Chondrocyte (in vitro differentiated cells): ENCODE data around the gene ENTPD8. TPM values are rescaled to one million over a fixed set of nuclear protein-coding genes. Genes with fewer than 3 reads are reported as not detected.
A peak's percentile ranks its signal among the peaks of the same experiment; 100 is the strongest.

ENCODE experiments used
- DNase-seq: peaks from one replicate; pipeline ENCODE4 v3.0.0; 2021; ENCODE audit warnings: mixed read lengths, low spot score
- H3K27ac Mint-ChIP-seq: one replicate; pipeline ENCODE4 v1.8.0; 2021; ENCODE audit warnings: mild to moderate bottlenecking, moderate library complexity, mixed read lengths; ENCODE audit not compliant: unreplicated experiment
- H3K27me3 Mint-ChIP-seq: 2 replicates; pipeline ENCODE4 v1.8.0; 2021; ENCODE audit warnings: low read depth, mixed read lengths
- H3K36me3 Mint-ChIP-seq: 2 replicates; pipeline ENCODE4 v1.8.0; 2021; ENCODE audit warnings: low read depth, mixed read lengths
- H3K4me1 Mint-ChIP-seq: 2 replicates; pipeline ENCODE4 v1.8.0; 2021; ENCODE audit warnings: low read depth, mild to moderate bottlenecking, mixed read lengths
- H3K4me3 Mint-ChIP-seq: one replicate; pipeline ENCODE4 v1.8.0; 2021; ENCODE audit warnings: mild to moderate bottlenecking, moderate library complexity, mixed read lengths; ENCODE audit not compliant: unreplicated experiment
- H3K9me3 Mint-ChIP-seq: 2 replicates; pipeline ENCODE4 v1.8.0; 2021; ENCODE audit warnings: low read depth, mixed read lengths
- total RNA-seq: library from RNA; stranded (reverse); gene quantifications from 3 replicates; pipeline ENCODE4 v1.2.1, GENCODE V29; 2021
- TF ChIP-seq, protein P1 (sequence below): fragments of 200-600 bp; sonication (generic); IDR thresholded peaks from 2 replicates; pipeline ENCODE4 v1.5.0; 2021; ENCODE audit warnings: antibody characterized with exemption, mild to moderate bottlenecking, moderate library complexity

Gene ENTPD8
- total RNA-seq, 1 donor from 2014 or later: 0.10 TPM

DNA sequence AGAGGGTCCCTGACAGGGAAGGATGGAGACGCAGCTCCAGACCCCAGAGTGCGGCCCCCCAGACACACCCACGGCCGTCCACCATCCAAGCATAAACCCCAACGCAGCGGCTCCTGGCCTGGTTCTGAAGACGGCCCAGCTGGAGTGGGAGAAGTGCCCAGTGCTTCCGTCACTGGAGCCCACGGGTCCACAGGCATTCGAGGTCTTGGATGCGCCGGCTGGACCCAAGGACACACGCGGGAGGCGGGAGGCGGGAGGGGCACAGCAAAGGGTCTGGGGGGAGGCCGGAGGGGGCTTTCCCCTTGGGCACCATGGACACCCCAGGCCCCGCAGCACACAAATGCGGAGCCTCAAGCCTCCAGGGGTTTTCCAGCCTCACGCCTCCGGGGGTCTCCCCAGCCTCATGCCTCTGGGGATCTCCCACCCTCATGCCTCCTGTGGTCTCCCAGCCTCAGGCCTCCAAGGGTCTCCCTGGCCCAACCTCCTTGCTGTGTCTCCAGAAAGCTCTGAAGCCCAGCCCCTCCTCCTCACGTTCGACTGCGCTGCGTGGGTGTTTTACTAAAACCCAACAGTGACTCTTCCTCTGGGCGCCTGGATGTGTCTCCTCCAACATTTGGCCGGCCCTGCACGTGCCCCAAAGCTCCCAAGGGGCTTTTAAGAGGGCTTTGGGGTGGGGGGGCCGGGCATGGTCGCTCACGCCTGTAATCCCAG, 33.4 kb downstream of the ENTPD8 start:
- Mint-ChIP-seq H3K27ac (no peak overlapping the region), H3K9me3 (no peaks in the 10 kb centered on the region), H3K4me1 (peaks cover 15% of the 10 kb centered on the region), H3K36me3 (no peaks in the 10 kb centered on the region), H3K27me3 (no peaks in the 10 kb centered on the region), H3K4me3 (no peak overlapping the region)
- TF ChIP-seq, protein P1, sequence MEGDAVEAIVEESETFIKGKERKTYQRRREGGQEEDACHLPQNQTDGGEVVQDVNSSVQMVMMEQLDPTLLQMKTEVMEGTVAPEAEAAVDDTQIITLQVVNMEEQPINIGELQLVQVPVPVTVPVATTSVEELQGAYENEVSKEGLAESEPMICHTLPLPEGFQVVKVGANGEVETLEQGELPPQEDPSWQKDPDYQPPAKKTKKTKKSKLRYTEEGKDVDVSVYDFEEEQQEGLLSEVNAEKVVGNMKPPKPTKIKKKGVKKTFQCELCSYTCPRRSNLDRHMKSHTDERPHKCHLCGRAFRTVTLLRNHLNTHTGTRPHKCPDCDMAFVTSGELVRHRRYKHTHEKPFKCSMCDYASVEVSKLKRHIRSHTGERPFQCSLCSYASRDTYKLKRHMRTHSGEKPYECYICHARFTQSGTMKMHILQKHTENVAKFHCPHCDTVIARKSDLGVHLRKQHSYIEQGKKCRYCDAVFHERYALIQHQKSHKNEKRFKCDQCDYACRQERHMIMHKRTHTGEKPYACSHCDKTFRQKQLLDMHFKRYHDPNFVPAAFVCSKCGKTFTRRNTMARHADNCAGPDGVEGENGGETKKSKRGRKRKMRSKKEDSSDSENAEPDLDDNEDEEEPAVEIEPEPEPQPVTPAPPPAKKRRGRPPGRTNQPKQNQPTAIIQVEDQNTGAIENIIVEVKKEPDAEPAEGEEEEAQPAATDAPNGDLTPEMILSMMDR: no peak
- no peak for DNase-seq

DNA sequence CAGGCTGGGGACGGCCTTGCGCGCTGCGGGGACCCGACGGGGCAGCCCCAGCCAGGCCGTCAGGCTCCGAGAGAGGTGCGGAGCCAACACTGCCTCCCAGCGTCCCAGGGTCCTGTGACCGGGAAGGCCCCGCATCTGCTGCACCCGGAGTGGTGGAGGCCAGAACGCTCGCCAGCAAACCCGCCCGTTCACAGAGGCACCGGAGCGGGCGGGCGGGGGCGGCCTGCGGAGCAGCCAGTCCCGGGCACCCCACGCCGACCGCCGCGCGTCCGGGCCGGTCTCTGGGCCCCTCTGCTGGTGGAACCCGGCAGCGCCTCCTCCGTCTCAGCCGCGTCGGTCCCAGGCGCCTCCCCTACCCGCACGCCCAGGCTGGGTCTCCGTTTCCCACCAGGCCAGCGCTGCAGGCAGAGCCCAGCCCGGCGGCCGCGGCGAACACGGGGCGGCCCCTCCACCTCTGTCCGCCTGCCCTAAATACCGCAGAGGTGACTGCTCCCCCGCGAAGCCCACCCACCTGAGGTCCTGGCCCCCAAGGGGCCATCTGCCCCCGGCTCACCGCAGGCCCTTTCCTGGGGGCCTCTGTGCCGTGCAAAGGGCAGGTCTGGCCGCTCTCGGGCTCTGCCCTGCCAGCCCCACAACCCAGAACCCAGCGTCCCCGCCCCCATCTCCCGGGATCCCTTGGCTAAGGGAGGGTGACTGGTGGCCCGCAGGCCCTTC, 34.1 kb downstream of the ENTPD8 start:
- peak; percentile 89 for DNase-seq
- Mint-ChIP-seq H3K36me3 (peaks cover 3% of the 10 kb centered on the region), H3K4me3 (peak overlapping the region; percentile 16), H3K9me3 (no peaks in the 10 kb centered on the region), H3K27ac (no peak overlapping the region), H3K27me3 (no peaks in the 10 kb centered on the region), H3K4me1 (peaks cover 8% of the 10 kb centered on the region)
- TF ChIP-seq, protein P1: peak; percentile 88

DNA sequence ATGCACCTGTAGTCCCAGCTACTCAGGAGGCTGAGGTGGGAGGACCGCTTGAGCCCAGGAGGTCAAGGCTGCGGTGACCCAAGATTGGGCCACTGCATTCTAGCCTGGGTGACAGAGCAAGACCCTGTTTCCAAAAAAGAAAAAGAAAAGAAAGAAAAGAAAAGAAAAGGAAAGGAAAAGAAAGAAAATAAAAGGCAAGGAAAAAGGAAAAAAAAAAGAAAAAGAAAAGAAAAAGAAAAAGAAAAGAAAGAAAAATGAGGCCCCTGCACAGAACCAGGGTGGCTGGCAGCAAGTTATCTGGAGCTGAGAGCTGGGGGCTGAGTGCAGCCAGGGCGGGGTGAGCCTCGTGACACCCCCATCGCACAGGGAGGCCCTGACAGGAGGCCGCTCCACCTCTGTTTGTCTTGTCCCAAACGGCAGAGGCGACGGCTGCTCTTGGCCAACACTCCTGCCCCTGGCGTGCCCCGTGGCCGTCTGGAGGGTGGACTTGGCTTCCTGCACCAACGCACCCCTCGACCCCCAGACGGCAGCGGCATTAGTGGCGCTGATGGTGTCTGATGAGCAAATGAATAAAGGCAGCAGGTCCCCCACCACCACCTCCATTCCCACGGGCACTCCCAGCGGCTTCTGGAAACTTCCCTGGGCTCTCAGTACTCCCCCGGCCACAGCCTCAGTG, 34.9 kb downstream of the ENTPD8 start:
- no peak for DNase-seq
- Mint-ChIP-seq H3K4me1 (peaks cover 4% of the 10 kb centered on the region), H3K27ac (no peak overlapping the region), H3K9me3 (no peaks in the 10 kb centered on the region), H3K4me3 (peak overlapping the region; percentile 28), H3K36me3 (peaks cover 3% of the 10 kb centered on the region), H3K27me3 (no peaks in the 10 kb centered on the region)
- TF ChIP-seq, protein P1: no peak

DNA sequence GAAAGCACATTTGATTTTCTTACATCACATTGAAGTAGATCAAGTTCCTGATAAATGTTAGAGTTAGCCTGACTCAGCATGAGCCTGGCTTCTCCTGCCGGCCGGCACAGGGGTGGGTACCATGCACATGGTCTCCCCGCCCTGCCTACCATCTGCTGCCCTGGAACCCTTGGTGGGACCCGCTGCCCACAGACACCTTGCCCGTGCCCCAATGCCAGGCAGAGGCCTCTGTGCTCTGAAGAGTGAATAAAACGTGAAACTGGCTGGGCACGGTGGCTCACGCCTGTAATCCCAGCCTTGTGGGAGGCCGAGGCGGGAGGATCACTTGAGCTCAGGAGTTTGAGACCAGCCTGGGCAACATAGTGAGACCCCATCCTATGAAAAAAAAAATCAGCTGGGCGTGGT, 35.5 kb downstream of the ENTPD8 start:
- Mint-ChIP-seq H3K4me1 (peaks cover 4% of the 10 kb centered on the region), H3K9me3 (no peaks in the 10 kb centered on the region), H3K27me3 (no peaks in the 10 kb centered on the region), H3K36me3 (peaks cover 3% of the 10 kb centered on the region), H3K4me3 (no peak overlapping the region), H3K27ac (no peak overlapping the region)
- DNase-seq: no peak
- TF ChIP-seq, protein P1: no peak

DNA sequence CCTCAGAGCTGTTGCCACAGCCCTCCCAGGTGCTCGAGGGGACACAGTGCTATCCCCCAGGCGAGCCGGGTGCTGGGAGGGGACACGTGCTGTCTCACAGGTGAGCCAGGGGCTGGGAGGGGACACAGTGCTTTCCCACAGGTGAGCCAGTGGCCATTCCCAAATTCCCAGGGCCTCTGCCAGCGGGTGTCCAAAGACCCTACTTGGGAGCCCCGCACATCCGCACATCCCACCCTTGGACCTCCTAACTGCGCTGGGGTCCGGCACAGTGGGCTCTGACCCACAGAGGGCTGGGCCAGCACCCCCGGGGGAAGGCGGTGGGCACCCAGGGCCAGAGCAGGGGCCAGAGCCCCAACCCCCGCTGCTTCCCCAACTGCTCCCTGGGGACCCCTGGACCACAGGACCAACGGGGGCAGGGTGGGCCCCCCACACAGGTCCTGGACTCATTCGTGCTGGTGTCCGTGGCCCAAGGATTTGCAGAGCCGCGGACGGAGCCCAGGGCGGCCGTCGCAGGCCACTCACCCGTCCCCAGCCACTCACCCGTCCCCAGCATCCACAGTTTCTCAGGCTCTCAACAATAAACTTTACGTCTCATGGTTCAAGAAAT, 36.1 kb downstream of the ENTPD8 start:
- peaks cover 6% of the 10 kb centered on the region for H3K36me3 Mint-ChIP-seq
- H3K4me3 Mint-ChIP-seq: no peak overlapping the region
- H3K27me3 Mint-ChIP-seq: no peaks in the 10 kb centered on the region
- no peaks in the 10 kb centered on the region for H3K4me1 Mint-ChIP-seq
- TF ChIP-seq, protein P1: no peak
- no peak overlapping the region for H3K27ac Mint-ChIP-seq
- no peaks in the 10 kb centered on the region for H3K9me3 Mint-ChIP-seq
- DNase-seq: no peak
